MM.1S (cell line): ENCODE measurements around the gene SNRK.

Experiments used
- DNase-seq: peaks from one replicate; pipeline ENCODE4 v3.0.0-alpha.2; 2015
- H2AFZ ChIP-seq: fragments of 300-600 bp; sonication (generic); 2 replicates; pipeline ENCODE4 v1.6.0; 2016; ENCODE audit warnings: antibody characterized with exemption, low read length
- H3F3A ChIP-seq: fragments of 300-600 bp; sonication (generic); 2 replicates; pipeline ENCODE4 v1.6.1; 2016; ENCODE audit warnings: mild to moderate bottlenecking, antibody characterized with exemption, low read length, moderate library complexity, mixed read lengths; ENCODE audit not compliant: insufficient read depth
- H3K27ac ChIP-seq: fragments of 300-600 bp; sonication (generic); 2 replicates; pipeline ENCODE4 v1.5.1; 2016; ENCODE audit warnings: mild to moderate bottlenecking, low read length
- H3K27me3 ChIP-seq: fragments of 300-600 bp; sonication (generic); replicated peaks from 2 replicates; pipeline ENCODE4 v1.6.0; 2016; ENCODE audit warnings: low read length; ENCODE audit not compliant: insufficient read depth
- H3K36me3 ChIP-seq: fragments of 300-600 bp; sonication (generic); replicated peaks from 2 replicates; pipeline ENCODE4 v1.6.1; 2016; ENCODE audit warnings: mild to moderate bottlenecking, low read length, mixed read lengths; ENCODE audit not compliant: insufficient read depth
- H3K4me1 ChIP-seq: fragments of 300-600 bp; sonication (generic); 2 replicates; pipeline ENCODE4 v1.6.1; 2016; ENCODE audit warnings: low read length, mixed read lengths
- H3K4me2 ChIP-seq: fragments of 300-600 bp; sonication (generic); 2 replicates; pipeline ENCODE4 v1.6.0; 2016; ENCODE audit warnings: low read depth, low read length
- H3K4me3 ChIP-seq: fragments of 300-600 bp; sonication (generic); 2 replicates; pipeline ENCODE4 v1.5.1; 2016; ENCODE audit warnings: low read length, mixed read lengths
- H3K79me2 ChIP-seq: fragments of 300-600 bp; sonication (generic); 2 replicates; pipeline ENCODE4 v1.6.1; 2016; ENCODE audit warnings: mixed run types, low read length, mixed read lengths
- H3K9ac ChIP-seq: fragments of 300-600 bp; sonication (generic); 2 replicates; pipeline ENCODE4 v1.6.1; 2016; ENCODE audit warnings: low read length, mixed read lengths
- H3K9me2 ChIP-seq: fragments of 300-600 bp; sonication (generic); replicated peaks from 2 replicates; pipeline ENCODE4 v1.6.1; 2016; ENCODE audit warnings: mild to moderate bottlenecking, low read length, mixed read lengths; ENCODE audit not compliant: insufficient read depth
- H3K9me3 ChIP-seq: fragments of 300-600 bp; sonication (generic); replicated peaks from 2 replicates; pipeline ENCODE4 v1.6.1; 2016; ENCODE audit warnings: mild to moderate bottlenecking, low read length, mixed read lengths; ENCODE audit not compliant: insufficient read depth
- H4K20me1 ChIP-seq: fragments of 300-600 bp; sonication (generic); 2 replicates; pipeline ENCODE4 v1.6.1; 2016; ENCODE audit warnings: mild to moderate bottlenecking, low read length, moderate library complexity, mixed read lengths; ENCODE audit not compliant: insufficient read depth
- EZH2 ChIP-seq: fragments of 300-600 bp; sonication (generic); optimal IDR thresholded peaks from 2 replicates; pipeline ENCODE3; 2017; ENCODE audit warnings: low read depth, mild to moderate bottlenecking, antibody characterized with exemption, low read length, mixed read lengths
- EZH2phosphoT487 ChIP-seq: fragments of 300-600 bp; sonication (generic); IDR thresholded peaks from 2 replicates; pipeline ENCODE4 v1.6.1; 2018; ENCODE audit warnings: antibody characterized with exemption, low read length
- TF ChIP-seq, protein P1 (sequence below): fragments of 300-600 bp; sonication (generic); IDR thresholded peaks from 2 replicates; pipeline ENCODE4 v1.5.1; 2016; ENCODE audit warnings: antibody characterized with exemption, low read length, mixed read lengths

SNRK gene

GRCh38 chr3:43363621-43364266 is 77.4 kb downstream of the SNRK start:
- no peaks in the 10 kb centered on the region for H4K20me1 ChIP-seq
- no peaks in the 10 kb centered on the region for H3K36me3 ChIP-seq
- no peaks in the 10 kb centered on the region for H3K27me3 ChIP-seq
- no peaks in the 10 kb centered on the region for H3K79me2 ChIP-seq
- no peak overlapping the region for H3K9ac ChIP-seq
- no peaks in the 10 kb centered on the region for H3K9me3 ChIP-seq
- no peaks in the 10 kb centered on the region for H3F3A ChIP-seq
- no peak overlapping the region for H2AFZ ChIP-seq
- TF ChIP-seq EZH2phosphoT487 (no peak), EZH2 (no peak)
- TF ChIP-seq, protein P1, sequence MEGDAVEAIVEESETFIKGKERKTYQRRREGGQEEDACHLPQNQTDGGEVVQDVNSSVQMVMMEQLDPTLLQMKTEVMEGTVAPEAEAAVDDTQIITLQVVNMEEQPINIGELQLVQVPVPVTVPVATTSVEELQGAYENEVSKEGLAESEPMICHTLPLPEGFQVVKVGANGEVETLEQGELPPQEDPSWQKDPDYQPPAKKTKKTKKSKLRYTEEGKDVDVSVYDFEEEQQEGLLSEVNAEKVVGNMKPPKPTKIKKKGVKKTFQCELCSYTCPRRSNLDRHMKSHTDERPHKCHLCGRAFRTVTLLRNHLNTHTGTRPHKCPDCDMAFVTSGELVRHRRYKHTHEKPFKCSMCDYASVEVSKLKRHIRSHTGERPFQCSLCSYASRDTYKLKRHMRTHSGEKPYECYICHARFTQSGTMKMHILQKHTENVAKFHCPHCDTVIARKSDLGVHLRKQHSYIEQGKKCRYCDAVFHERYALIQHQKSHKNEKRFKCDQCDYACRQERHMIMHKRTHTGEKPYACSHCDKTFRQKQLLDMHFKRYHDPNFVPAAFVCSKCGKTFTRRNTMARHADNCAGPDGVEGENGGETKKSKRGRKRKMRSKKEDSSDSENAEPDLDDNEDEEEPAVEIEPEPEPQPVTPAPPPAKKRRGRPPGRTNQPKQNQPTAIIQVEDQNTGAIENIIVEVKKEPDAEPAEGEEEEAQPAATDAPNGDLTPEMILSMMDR: no peak
- no peak overlapping the region for H3K4me2 ChIP-seq
- no peaks in the 10 kb centered on the region for H3K9me2 ChIP-seq
- H3K4me1 ChIP-seq: no peaks in the 10 kb centered on the region
- no peak overlapping the region for H3K4me3 ChIP-seq
- no peak overlapping the region for H3K27ac ChIP-seq
- no peak for DNase-seq

- H3K27me3 ChIP-seq: no peaks in the 10 kb centered on the region
These were observed 78.2 kb downstream of the SNRK start for GRCh38 chr3:43364494-43364893.

GRCh38 chr3:43364926-43365325 is 78.6 kb downstream of the SNRK start:
- Histone ChIP-seq H3K27ac (no peak overlapping the region), H3K9me3 (no peaks in the 10 kb centered on the region)
- TF ChIP-seq, protein P1: no peak
- no peak for TF ChIP-seq EZH2phosphoT487

More at GRCh38 chr3:43364494-43364893, 78.2 kb downstream of the SNRK start:
- no peaks in the 10 kb centered on the region for H3K9me2 ChIP-seq
- no peak overlapping the region for H3K9ac ChIP-seq
- no peaks in the 10 kb centered on the region for H3F3A ChIP-seq
- no peaks in the 10 kb centered on the region for H3K4me1 ChIP-seq
- H3K4me3 ChIP-seq: no peak overlapping the region
- TF ChIP-seq, protein P1: no peak
- TF ChIP-seq EZH2phosphoT487: no peak
- no peak overlapping the region for H3K4me2 ChIP-seq
- no peak overlapping the region for H2AFZ ChIP-seq
- H3K27ac ChIP-seq: no peak overlapping the region
- H3K79me2 ChIP-seq: no peaks in the 10 kb centered on the region
- H3K36me3 ChIP-seq: no peaks in the 10 kb centered on the region
- H4K20me1 ChIP-seq: no peaks in the 10 kb centered on the region
- no peaks in the 10 kb centered on the region for H3K9me3 ChIP-seq
- DNase-seq: no peak

More at GRCh38 chr3:43364926-43365325, 78.6 kb downstream of the SNRK start:
- no peaks in the 10 kb centered on the region for H3K36me3 ChIP-seq
- no peak overlapping the region for H3K9ac ChIP-seq
- H3F3A ChIP-seq: no peaks in the 10 kb centered on the region
- H2AFZ ChIP-seq: no peak overlapping the region
- H3K4me1 ChIP-seq: no peaks in the 10 kb centered on the region
- H3K4me2 ChIP-seq: no peak overlapping the region
- no peak overlapping the region for H3K4me3 ChIP-seq
- no peaks in the 10 kb centered on the region for H3K79me2 ChIP-seq
- H3K9me2 ChIP-seq: no peaks in the 10 kb centered on the region
- no peaks in the 10 kb centered on the region for H4K20me1 ChIP-seq
- H3K27me3 ChIP-seq: no peaks in the 10 kb centered on the region
- no peak for DNase-seq
